Right atrium auricular region (tissue), 2 donors: Measurements from ENCODE around the gene IQGAP1. TPM values are rescaled to one million over a fixed set of nuclear protein-coding genes. Genes with fewer than 3 reads are reported as not detected.
A peak's percentile ranks its signal among the peaks of the same experiment; 100 is the strongest.

Experiments
- DNase-seq: peaks from one replicate; pipeline ENCODE4 v3.0.0-alpha.2; 2019; ENCODE audit warnings: low spot score
- H3K27ac ChIP-seq, 2 donors: fragments of 200-600 bp; sonication (generic); 1 replicate in 1 of 2; 2 replicates in 1 of 2; pipeline ENCODE4 v1.5.1; 2016 to 2019
- H3K27me3 ChIP-seq, 2 donors: fragments of 200-600 bp; sonication (generic); one replicate each; pipeline versions ENCODE4 v1.5.1 to v1.6.0; 2017 to 2019
- H3K36me3 ChIP-seq: fragments of 200-600 bp; sonication (generic); one replicate; pipeline ENCODE4 v1.5.1; 2016
- H3K4me1 ChIP-seq, 2 donors: fragments of 200-600 bp; sonication (generic); one replicate each; pipeline versions ENCODE4 v1.5.1 to v1.6.0; 2017 to 2019
- H3K4me3 ChIP-seq, 2 donors: fragments of 200-600 bp; sonication (generic); 1 replicate in 1 of 2; 2 replicates in 1 of 2; pipeline ENCODE4 v1.5.1; 2017 to 2019; ENCODE audit warnings: mild to moderate bottlenecking in 1 of 2, moderate library complexity in 1 of 2
- H3K9me3 ChIP-seq, 2 donors: fragments of 200-600 bp; sonication (generic); one replicate each; pipeline ENCODE4 v1.5.1; 2019
- CTCF ChIP-seq, 2 donors: fragments of 200-600 bp; sonication (generic); IDR thresholded peaks; one replicate each; pipeline ENCODE4 v1.5.1; 2019; ENCODE audit warnings: antibody characterized with exemption in 2 of 2
- total RNA-seq, 2 donors: library from RNA; depleted of rRNA; stranded (reverse); fragments of >200 nt; gene quantifications; one replicate each; pipeline ENCODE4 v1.1.0, GENCODE V29; 2016

Gene IQGAP1, protein sequence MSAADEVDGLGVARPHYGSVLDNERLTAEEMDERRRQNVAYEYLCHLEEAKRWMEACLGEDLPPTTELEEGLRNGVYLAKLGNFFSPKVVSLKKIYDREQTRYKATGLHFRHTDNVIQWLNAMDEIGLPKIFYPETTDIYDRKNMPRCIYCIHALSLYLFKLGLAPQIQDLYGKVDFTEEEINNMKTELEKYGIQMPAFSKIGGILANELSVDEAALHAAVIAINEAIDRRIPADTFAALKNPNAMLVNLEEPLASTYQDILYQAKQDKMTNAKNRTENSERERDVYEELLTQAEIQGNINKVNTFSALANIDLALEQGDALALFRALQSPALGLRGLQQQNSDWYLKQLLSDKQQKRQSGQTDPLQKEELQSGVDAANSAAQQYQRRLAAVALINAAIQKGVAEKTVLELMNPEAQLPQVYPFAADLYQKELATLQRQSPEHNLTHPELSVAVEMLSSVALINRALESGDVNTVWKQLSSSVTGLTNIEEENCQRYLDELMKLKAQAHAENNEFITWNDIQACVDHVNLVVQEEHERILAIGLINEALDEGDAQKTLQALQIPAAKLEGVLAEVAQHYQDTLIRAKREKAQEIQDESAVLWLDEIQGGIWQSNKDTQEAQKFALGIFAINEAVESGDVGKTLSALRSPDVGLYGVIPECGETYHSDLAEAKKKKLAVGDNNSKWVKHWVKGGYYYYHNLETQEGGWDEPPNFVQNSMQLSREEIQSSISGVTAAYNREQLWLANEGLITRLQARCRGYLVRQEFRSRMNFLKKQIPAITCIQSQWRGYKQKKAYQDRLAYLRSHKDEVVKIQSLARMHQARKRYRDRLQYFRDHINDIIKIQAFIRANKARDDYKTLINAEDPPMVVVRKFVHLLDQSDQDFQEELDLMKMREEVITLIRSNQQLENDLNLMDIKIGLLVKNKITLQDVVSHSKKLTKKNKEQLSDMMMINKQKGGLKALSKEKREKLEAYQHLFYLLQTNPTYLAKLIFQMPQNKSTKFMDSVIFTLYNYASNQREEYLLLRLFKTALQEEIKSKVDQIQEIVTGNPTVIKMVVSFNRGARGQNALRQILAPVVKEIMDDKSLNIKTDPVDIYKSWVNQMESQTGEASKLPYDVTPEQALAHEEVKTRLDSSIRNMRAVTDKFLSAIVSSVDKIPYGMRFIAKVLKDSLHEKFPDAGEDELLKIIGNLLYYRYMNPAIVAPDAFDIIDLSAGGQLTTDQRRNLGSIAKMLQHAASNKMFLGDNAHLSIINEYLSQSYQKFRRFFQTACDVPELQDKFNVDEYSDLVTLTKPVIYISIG (N-terminal part only)
- total RNA-seq: 10 to 100 TPM; 56.5 to 96.3 TPM

- H3K4me3 ChIP-seq: peak within 1 kb of the TSS; percentile 89 to 98
- no peak for TF ChIP-seq CTCF (IDR thresholded peaks at IDR 0.05)
- no peaks in the 10 kb centered on the region for H3K27me3 ChIP-seq
- H3K9me3 ChIP-seq: no peaks in the 10 kb centered on the region
- H3K36me3 ChIP-seq: peaks cover 3% of the 10 kb centered on the region
- H3K27ac ChIP-seq: peak within 1 kb of the TSS; percentile 98
- H3K4me1 ChIP-seq: peaks cover 0 to 36% of the 10 kb centered on the region in 2 donors
- peak; percentile 98 for DNase-seq
Observed at GRCh38 chr15:90387534-90388461, at the start of gene IQGAP1. Gene IQGAP1, plus strand, starts transcription at chr15:90388242. Its CDS starts 100 bp downstream, at chr15:90388342.

DNA sequence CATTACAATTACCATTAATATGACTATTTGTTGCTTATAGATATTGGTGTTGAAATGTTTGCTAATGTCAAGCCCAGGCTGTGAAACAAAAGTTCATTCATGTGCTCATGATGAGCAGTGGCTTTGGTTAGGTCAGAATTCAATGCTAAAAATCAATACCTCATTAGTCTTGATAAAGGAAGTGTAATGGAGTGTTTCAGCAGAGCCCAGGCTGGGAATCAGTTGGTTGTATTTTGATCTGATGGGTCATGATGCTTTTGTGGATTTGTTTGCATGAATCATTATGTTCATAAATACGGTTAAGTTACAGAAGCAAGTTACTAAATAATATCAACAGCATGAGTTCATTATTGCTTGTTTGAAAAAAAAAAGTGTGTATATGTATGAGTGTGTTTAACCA lies 49.5 kb upstream of the IQGAP1 start:
- Histone ChIP-seq H3K4me1 (peaks cover 0 to 16% of the 10 kb centered on the region in 2 donors), H3K4me3 (no peak overlapping the region), H3K27ac (no peak overlapping the region), H3K36me3 (no peaks in the 10 kb centered on the region), H3K27me3 (no peaks in the 10 kb centered on the region), H3K9me3 (no peaks in the 10 kb centered on the region)
- no peak for DNase-seq
- TF ChIP-seq CTCF (IDR thresholded peaks at IDR 0.05): no peak

DNA sequence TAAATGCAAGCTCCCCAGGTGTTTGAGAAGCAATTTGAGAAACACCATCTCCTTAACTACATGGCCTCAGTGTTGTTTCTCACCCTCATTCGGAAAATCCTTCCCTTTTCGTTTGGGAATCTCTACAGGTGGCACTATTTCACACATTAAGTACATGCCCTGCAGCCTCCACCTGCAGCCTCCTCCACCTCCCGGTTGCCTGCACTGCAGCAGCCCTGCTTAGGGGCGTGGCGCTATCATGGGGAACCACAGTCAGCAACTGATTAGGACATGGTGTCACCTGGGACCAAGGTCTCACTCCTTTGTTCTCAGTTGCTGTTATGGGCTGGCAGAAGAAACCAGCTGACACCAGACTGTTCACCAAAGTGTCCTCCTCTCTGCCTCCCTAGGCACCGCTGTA lies 47.7 kb upstream of the IQGAP1 start:
- Histone ChIP-seq H3K4me1 (peaks cover 0 to 19% of the 10 kb centered on the region in 2 donors), H3K27ac (no peak overlapping the region), H3K4me3 (no peak overlapping the region), H3K36me3 (no peaks in the 10 kb centered on the region), H3K9me3 (no peaks in the 10 kb centered on the region), H3K27me3 (no peaks in the 10 kb centered on the region)
- DNase-seq: no peak
- no peak for TF ChIP-seq CTCF (IDR thresholded peaks at IDR 0.05)

DNA sequence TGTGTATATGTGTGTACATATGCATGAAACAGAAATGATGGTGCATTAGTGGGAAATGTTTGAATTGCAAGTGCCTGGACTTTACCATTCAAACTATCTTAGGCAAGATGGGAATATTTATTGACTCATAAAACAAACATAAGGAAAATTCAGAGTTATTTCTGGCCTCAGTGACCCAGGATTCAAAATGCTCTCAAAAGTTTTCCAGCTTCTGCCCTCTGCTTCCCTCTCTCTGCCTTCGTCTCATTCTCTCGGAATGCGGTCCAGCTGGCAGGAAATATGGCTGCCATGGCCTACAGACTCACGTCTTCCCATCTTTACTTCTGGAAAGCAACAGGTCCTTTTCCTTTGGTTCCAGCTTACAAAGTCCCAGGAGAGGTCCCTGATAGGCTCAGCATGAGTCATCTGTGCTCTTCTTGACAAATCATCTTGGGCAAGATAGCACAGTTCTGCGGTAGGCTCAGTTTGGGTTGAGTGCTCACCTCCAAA lies 44.7 kb upstream of the IQGAP1 start:
- H3K27ac ChIP-seq: peak overlapping the region; percentile 11 to 47
- H3K4me3 ChIP-seq: no peak overlapping the region
- H3K27me3 ChIP-seq: no peaks in the 10 kb centered on the region
- no peak for TF ChIP-seq CTCF (IDR thresholded peaks at IDR 0.05)
- DNase-seq: peak; percentile 60
- no peaks in the 10 kb centered on the region for H3K9me3 ChIP-seq
- H3K36me3 ChIP-seq: no peaks in the 10 kb centered on the region
- H3K4me1 ChIP-seq: peaks cover 0 to 19% of the 10 kb centered on the region in 2 donors
